Mesenteric fat pad (tissue), 1 donor: ENCODE data around the gene BSCL2. TPM values are rescaled to one million over a fixed set of nuclear protein-coding genes. Genes with fewer than 3 reads are reported as not detected.
"Not testable (repeated sequence)": the region's sequence is repeated elsewhere in the genome, so short reads cannot be mapped to it uniquely, and the experiment has no call there.

ENCODE experiments used
- DNase-seq: peaks from one replicate; pipeline ENCODE4 v3.0.0-alpha.2; 2020; ENCODE audit warnings: low spot score
- total RNA-seq: library from RNA; stranded (reverse); fragmentation: NEBNext Ultra II Directional; extraction: Animal tissue kit (Norgen Biotek cat#: 25700); gene quantifications from one replicate; pipeline ENCODE4 v1.2.1, GENCODE V29; 2021
- donor health status: DM: yes; HTN: yes; CAD: no.

Gene BSCL2
- total RNA-seq, 1 donor from 2014 or later: 41.9 TPM

- no peak for DNase-seq
These were observed 42.7 kb downstream of the BSCL2 start for GRCh38 chr11:62664405-62665074.

GRCh38 chr11:62656796-62657429 lies 50.3 kb downstream of the BSCL2 start:
- no peak for DNase-seq

GRCh38 chr11:62654297-62654696 lies 52.9 kb downstream of the BSCL2 start:
- no peak for DNase-seq

GRCh38 chr11:62652161-62653006 lies 54.8 kb downstream of the BSCL2 start:
- no peak for DNase-seq

GRCh38 chr11:62650283-62650682 lies 56.9 kb downstream of the BSCL2 start:
- DNase-seq: not testable (repeated sequence)

GRCh38 chr11:62649486-62649885 lies 57.7 kb downstream of the BSCL2 start:
- no peak for DNase-seq

- DNase-seq: no peak
These were observed 58.3 kb downstream of the BSCL2 start for GRCh38 chr11:62648967-62649364.

- no peak for DNase-seq
These were observed 58.8 kb downstream of the BSCL2 start for GRCh38 chr11:62648185-62648966.

- DNase-seq: no peak
These were observed 59.6 kb downstream of the BSCL2 start for GRCh38 chr11:62647609-62648005.

GRCh38 chr11:62646825-62647608 lies 60.2 kb downstream of the BSCL2 start:
- no peak for DNase-seq

GRCh38 chr11:62645946-62646824 lies 61.0 kb downstream of the BSCL2 start, which contains the start of gene GANAB:
Gene GANAB (minus strand): TSS chr11:62646613. CDS start chr11:62646599, 14 bp downstream.
- peak; percentile 100 for DNase-seq

- no peak for DNase-seq
These were observed 61.6 kb downstream of the BSCL2 start for GRCh38 chr11:62645671-62645945.

- DNase-seq: no peak
These were observed 63.0 kb downstream of the BSCL2 start for GRCh38 chr11:62644220-62644619.

Other genes starting within 250 kb of the BSCL2 start
- gene AHNAK, start 160.6 kb downstream of the BSCL2 start, total RNA-seq: 1,254 TPM
- gene EEF1G, start 133.5 kb downstream of the BSCL2 start, total RNA-seq: 865 TPM
- gene TUT1, start 115.9 kb downstream of the BSCL2 start, total RNA-seq: 13.4 TPM
- gene MTA2, start 105.6 kb downstream of the BSCL2 start, total RNA-seq: 103 TPM
- 116 TPM for gene EML3, start 94.6 kb downstream of the BSCL2 start, total RNA-seq
- 6.7 TPM for gene ROM1, start 94.2 kb downstream of the BSCL2 start, total RNA-seq
- gene B3GAT3, start 85.4 kb downstream of the BSCL2 start, total RNA-seq: 42.0 TPM
- gene GANAB, start 60.8 kb downstream of the BSCL2 start, total RNA-seq: 286 TPM
- gene INTS5, start 54.1 kb downstream of the BSCL2 start, total RNA-seq: 19.0 TPM
- 36.9 TPM for gene C11orf98, start 42.2 kb downstream of the BSCL2 start, total RNA-seq
- gene CSKMT, start 42.1 kb downstream of the BSCL2 start, total RNA-seq: 13.8 TPM
- 7.4 TPM for gene UQCC3, start 35.8 kb downstream of the BSCL2 start, total RNA-seq
- gene LBHD1, start 35.2 kb downstream of the BSCL2 start, total RNA-seq: 4.6 TPM
- gene UBXN1, start 28.4 kb downstream of the BSCL2 start, total RNA-seq: 108 TPM
- 88.9 TPM for gene LRRN4CL, start 17.9 kb downstream of the BSCL2 start, total RNA-seq
- gene GNG3, start 252 bp upstream of the BSCL2 start, total RNA-seq: not detected
- gene HNRNPUL2, start 20.0 kb upstream of the BSCL2 start, total RNA-seq: 37.7 TPM
- 23.0 TPM for gene TTC9C, start 21.1 kb upstream of the BSCL2 start, total RNA-seq
- 6.1 TPM for gene ZBTB3, start 46.7 kb upstream of the BSCL2 start, total RNA-seq
- 44.7 TPM for gene POLR2G, start 54.2 kb upstream of the BSCL2 start, total RNA-seq
- gene TAF6L, start 64.0 kb upstream of the BSCL2 start, total RNA-seq: 22.3 TPM
- gene TMEM179B, start 80.0 kb upstream of the BSCL2 start, total RNA-seq: 30.6 TPM
- gene TMEM223, start 84.6 kb upstream of the BSCL2 start, total RNA-seq: 14.7 TPM
- 77.6 TPM for gene NXF1, start 98.0 kb upstream of the BSCL2 start, total RNA-seq
- gene STX5, start 124.6 kb upstream of the BSCL2 start, total RNA-seq: 41.8 TPM
- gene TEX54, start 125.4 kb upstream of the BSCL2 start, total RNA-seq: not detected
- gene WDR74, start 132.2 kb upstream of the BSCL2 start, total RNA-seq: 50.9 TPM
- 202 TPM for gene SLC3A2, start 173.5 kb upstream of the BSCL2 start, total RNA-seq
- gene CHRM1, start 213.9 kb upstream of the BSCL2 start, total RNA-seq: not detected